ENCODE data around the gene CKS1B.

The CKS1B gene

DNA sequence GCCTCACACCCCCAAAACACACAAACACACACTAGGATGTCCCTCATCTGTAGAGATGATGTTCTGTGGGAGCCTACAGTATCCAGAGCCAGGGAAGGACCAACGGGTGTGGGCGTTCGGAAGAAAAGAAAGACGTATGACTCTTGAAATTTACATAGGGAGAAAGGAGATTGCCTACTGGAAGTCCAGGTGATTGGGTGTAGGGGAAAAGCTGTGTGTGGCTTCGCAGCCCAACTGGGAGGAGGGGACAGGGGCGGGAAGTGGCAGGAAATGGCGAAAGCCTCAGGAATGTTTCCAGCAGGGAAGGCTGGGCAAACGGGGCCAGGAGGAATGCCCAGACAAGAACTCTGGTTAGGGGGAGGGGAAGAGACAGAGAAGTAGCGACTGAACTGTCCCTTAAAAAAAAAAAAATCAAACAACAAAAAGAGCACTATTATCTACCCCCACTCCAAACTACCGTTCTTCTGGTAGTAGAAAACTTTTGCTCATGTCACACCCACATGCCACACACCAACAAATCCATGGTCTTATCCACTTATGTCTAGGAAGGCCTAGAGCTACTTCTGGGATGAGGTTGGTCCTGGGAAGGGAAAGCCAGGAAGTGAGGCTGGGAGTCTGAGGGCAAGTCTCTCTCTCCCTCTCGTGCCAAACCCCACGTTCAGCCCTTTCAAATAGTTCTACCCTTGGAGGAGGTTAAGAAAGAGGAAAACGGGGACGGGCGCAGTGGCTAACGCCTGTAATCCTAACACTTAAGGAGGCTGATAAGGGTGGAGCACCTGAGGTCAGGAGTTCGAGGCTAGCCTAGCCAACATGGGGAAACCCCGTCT is 1.8 kb upstream of the CKS1B start:
- ATAC-seq, result peak; percentile 36
- TF ChIP-seq RARB (CRISPR knock-in tag; IDR thresholded peaks at IDR 0.05) (0 out of 2 replicates have a peak, but pooled peaks have one; percentile 3), ZNF565 (CRISPR knock-in tag; conservative IDR thresholded peaks at IDR 0.05; ENCODE audit: low read depth) (no peak), BACH2 (CRISPR knock-in tag; IDR thresholded peaks at IDR 0.05; ENCODE audit: borderline replicate concordance) (no peak), CSDC2 (CRISPR knock-in tag; IDR thresholded peaks at IDR 0.05) (no peak), GLIS3 (CRISPR knock-in tag; IDR thresholded peaks at IDR 0.05) (no peak), ARNTL (CRISPR knock-in tag; IDR thresholded peaks at IDR 0.05; ENCODE audit: borderline replicate concordance, low read depth) (no peak), ZFP30 (CRISPR knock-in tag; IDR thresholded peaks at IDR 0.05) (no peak), OSR1 (CRISPR knock-in tag; IDR thresholded peaks at IDR 0.05) (0 out of 2 replicates have a peak, but pooled peaks have one; percentile 13), ISL1 (CRISPR knock-in tag; IDR thresholded peaks at IDR 0.05) (no peak), ZC3H10 (CRISPR knock-in tag; IDR thresholded peaks at IDR 0.05) (peak; percentile 30; the same call in 1 of the 2 replicates), TOX (CRISPR knock-in tag; IDR thresholded peaks at IDR 0.05; ENCODE audit: borderline replicate concordance) (peak; percentile 60; the same call in 1 of the 2 replicates), PPARA (CRISPR knock-in tag; IDR thresholded peaks at IDR 0.05; ENCODE audit: borderline replicate concordance) (no peak)
- TF ChIP-seq, protein P1, sequence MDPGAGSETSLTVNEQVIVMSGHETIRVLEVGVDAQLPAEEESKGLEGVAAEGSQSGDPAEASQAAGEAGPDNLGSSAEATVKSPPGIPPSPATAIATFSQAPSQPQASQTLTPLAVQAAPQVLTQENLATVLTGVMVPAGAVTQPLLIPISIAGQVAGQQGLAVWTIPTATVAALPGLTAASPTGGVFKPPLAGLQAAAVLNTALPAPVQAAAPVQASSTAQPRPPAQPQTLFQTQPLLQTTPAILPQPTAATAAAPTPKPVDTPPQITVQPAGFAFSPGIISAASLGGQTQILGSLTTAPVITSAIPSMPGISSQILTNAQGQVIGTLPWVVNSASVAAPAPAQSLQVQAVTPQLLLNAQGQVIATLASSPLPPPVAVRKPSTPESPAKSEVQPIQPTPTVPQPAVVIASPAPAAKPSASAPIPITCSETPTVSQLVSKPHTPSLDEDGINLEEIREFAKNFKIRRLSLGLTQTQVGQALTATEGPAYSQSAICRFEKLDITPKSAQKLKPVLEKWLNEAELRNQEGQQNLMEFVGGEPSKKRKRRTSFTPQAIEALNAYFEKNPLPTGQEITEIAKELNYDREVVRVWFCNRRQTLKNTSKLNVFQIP (CRISPR knock-in tag; IDR thresholded peaks at IDR 0.05; ENCODE audit: borderline replicate concordance, low read depth), result 0 out of 2 replicates have a peak, but pooled peaks have one; percentile 73
- TF ChIP-seq, protein P2, sequence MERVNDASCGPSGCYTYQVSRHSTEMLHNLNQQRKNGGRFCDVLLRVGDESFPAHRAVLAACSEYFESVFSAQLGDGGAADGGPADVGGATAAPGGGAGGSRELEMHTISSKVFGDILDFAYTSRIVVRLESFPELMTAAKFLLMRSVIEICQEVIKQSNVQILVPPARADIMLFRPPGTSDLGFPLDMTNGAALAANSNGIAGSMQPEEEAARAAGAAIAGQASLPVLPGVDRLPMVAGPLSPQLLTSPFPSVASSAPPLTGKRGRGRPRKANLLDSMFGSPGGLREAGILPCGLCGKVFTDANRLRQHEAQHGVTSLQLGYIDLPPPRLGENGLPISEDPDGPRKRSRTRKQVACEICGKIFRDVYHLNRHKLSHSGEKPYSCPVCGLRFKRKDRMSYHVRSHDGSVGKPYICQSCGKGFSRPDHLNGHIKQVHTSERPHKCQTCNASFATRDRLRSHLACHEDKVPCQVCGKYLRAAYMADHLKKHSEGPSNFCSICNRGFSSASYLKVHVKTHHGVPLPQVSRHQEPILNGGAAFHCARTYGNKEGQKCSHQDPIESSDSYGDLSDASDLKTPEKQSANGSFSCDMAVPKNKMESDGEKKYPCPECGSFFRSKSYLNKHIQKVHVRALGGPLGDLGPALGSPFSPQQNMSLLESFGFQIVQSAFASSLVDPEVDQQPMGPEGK (CRISPR knock-in tag; IDR thresholded peaks at IDR 0.05; ENCODE audit: borderline replicate concordance), result no peak
- TF ChIP-seq, protein P3, sequence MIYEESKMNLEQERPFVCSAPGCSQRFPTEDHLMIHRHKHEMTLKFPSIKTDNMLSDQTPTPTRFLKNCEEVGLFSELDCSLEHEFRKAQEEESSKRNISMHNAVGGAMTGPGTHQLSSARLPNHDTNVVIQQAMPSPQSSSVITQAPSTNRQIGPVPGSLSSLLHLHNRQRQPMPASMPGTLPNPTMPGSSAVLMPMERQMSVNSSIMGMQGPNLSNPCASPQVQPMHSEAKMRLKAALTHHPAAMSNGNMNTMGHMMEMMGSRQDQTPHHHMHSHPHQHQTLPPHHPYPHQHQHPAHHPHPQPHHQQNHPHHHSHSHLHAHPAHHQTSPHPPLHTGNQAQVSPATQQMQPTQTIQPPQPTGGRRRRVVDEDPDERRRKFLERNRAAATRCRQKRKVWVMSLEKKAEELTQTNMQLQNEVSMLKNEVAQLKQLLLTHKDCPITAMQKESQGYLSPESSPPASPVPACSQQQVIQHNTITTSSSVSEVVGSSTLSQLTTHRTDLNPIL (CRISPR knock-in tag; IDR thresholded peaks at IDR 0.05; ENCODE audit: low read depth), result no peak
- TF ChIP-seq, protein P4, sequence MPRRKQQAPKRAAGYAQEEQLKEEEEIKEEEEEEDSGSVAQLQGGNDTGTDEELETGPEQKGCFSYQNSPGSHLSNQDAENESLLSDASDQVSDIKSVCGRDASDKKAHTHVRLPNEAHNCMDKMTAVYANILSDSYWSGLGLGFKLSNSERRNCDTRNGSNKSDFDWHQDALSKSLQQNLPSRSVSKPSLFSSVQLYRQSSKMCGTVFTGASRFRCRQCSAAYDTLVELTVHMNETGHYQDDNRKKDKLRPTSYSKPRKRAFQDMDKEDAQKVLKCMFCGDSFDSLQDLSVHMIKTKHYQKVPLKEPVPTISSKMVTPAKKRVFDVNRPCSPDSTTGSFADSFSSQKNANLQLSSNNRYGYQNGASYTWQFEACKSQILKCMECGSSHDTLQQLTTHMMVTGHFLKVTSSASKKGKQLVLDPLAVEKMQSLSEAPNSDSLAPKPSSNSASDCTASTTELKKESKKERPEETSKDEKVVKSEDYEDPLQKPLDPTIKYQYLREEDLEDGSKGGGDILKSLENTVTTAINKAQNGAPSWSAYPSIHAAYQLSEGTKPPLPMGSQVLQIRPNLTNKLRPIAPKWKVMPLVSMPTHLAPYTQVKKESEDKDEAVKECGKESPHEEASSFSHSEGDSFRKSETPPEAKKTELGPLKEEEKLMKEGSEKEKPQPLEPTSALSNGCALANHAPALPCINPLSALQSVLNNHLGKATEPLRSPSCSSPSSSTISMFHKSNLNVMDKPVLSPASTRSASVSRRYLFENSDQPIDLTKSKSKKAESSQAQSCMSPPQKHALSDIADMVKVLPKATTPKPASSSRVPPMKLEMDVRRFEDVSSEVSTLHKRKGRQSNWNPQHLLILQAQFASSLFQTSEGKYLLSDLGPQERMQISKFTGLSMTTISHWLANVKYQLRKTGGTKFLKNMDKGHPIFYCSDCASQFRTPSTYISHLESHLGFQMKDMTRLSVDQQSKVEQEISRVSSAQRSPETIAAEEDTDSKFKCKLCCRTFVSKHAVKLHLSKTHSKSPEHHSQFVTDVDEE (CRISPR knock-in tag; IDR thresholded peaks at IDR 0.05), result no peak
- TF ChIP-seq, protein P5, sequence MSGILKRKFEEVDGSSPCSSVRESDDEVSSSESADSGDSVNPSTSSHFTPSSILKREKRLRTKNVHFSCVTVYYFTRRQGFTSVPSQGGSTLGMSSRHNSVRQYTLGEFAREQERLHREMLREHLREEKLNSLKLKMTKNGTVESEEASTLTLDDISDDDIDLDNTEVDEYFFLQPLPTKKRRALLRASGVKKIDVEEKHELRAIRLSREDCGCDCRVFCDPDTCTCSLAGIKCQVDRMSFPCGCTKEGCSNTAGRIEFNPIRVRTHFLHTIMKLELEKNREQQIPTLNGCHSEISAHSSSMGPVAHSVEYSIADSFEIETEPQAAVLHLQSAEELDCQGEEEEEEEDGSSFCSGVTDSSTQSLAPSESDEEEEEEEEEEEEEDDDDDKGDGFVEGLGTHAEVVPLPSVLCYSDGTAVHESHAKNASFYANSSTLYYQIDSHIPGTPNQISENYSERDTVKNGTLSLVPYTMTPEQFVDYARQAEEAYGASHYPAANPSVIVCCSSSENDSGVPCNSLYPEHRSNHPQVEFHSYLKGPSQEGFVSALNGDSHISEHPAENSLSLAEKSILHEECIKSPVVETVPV (CRISPR knock-in tag; IDR thresholded peaks at IDR 0.05), result no peak

DNA sequence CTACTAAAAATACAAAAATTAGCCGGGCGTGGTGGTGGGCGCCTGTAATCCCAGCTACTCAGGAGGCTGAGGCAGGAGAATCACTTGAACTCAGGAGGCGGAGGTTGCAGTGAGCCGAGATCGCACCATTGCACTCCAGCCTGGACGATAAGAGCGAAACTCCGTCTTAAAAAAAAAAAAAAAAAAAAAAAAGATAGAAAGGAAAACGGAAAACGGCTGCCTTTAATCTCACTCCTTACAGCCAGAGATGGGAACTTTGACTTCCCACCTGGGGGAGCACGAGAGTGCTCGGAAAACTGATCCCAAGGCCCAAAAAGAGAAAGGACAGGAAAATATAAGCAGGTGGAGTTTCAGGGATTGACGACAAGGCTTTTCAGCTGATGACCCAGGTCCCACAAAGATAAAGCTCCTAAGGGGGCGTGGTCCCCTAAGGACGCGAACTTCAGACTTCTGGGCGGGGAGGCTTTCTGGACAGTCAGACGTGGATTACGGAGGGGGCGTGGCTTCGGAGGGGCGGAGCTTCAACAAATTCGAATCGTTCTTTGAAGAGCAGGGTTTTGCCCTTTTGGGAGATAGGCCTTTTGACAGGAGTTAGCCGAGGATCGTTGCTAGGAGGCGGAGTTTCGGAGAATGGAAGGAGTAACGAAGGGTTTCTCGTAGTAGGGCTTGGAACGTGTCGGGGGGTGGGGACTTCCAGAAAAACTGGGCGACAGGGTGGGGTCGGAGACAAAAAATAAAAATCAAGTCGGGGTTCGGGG is 958 bp upstream of the CKS1B start:
- TF ChIP-seq, protein P5 (CRISPR knock-in tag; IDR thresholded peaks at IDR 0.05), result no peak
- TF ChIP-seq ISL1 (CRISPR knock-in tag; IDR thresholded peaks at IDR 0.05), result no peak
- no peak for TF ChIP-seq PPARA (CRISPR knock-in tag; IDR thresholded peaks at IDR 0.05; ENCODE audit: borderline replicate concordance)
- TF ChIP-seq, protein P4 (CRISPR knock-in tag; IDR thresholded peaks at IDR 0.05), result no peak
- TF ChIP-seq CSDC2 (CRISPR knock-in tag; IDR thresholded peaks at IDR 0.05), result no peak
- peak; percentile 25 for ATAC-seq
